Measurements from ENCODE around the gene PRR5L.

PRR5L gene

GRCh38 chr11:36305047-36305446 is 9.0 kb downstream of the PRR5L start:
- H3K79me2 ChIP-seq (ENCODE audit: control insufficient read depth, insufficient read depth, low read length, unreplicated experiment), result no peaks in the 10 kb centered on the region
- peaks cover 15% of the 10 kb centered on the region for H3K4me1 ChIP-seq (ENCODE audit: control insufficient read depth, insufficient read depth, low read length, unreplicated experiment)
- H3K36me3 ChIP-seq (ENCODE audit: insufficient read depth, low read length), result no peaks in the 10 kb centered on the region
- no peak overlapping the region for H3K27ac ChIP-seq (ENCODE audit: low read depth, low read length)
- H3K4me3 ChIP-seq (ENCODE audit: low read depth, low read length), result no peak overlapping the region
- no peak overlapping the region for H2AFZ ChIP-seq (ENCODE audit: low read length, unreplicated experiment)
- H3K27me3 ChIP-seq (ENCODE audit: insufficient read depth, low read length), result no peaks in the 10 kb centered on the region

- Histone ChIP-seq H3K27me3 (ENCODE audit: insufficient read depth, low read length) (no peaks in the 10 kb centered on the region), H3K36me3 (ENCODE audit: insufficient read depth, low read length) (no peaks in the 10 kb centered on the region), H3K4me3 (ENCODE audit: low read depth, low read length) (no peak overlapping the region), H3K4me1 (ENCODE audit: control insufficient read depth, insufficient read depth, low read length, unreplicated experiment) (peaks cover 34% of the 10 kb centered on the region), H2AFZ (ENCODE audit: low read length, unreplicated experiment) (no peak overlapping the region), H3K79me2 (ENCODE audit: control insufficient read depth, insufficient read depth, low read length, unreplicated experiment) (no peaks in the 10 kb centered on the region), H3K27ac (ENCODE audit: low read depth, low read length) (no peak overlapping the region)
These were observed 10.8 kb downstream of the PRR5L start for GRCh38 chr11:36306888-36307287.

GRCh38 chr11:36308577-36308976 is 12.5 kb downstream of the PRR5L start:
- H3K79me2 ChIP-seq (ENCODE audit: control insufficient read depth, insufficient read depth, low read length, unreplicated experiment), result no peaks in the 10 kb centered on the region
- H3K36me3 ChIP-seq (ENCODE audit: insufficient read depth, low read length), result no peaks in the 10 kb centered on the region

GRCh38 chr11:36309779-36310178 is 13.7 kb downstream of the PRR5L start:
- no peak overlapping the region for H3K4me3 ChIP-seq (ENCODE audit: low read depth, low read length)
- H3K4me1 ChIP-seq (ENCODE audit: control insufficient read depth, insufficient read depth, low read length, unreplicated experiment), result peaks cover 62% of the 10 kb centered on the region
- peak overlapping the region; percentile 48 for H3K27ac ChIP-seq (ENCODE audit: low read depth, low read length)
- H2AFZ ChIP-seq (ENCODE audit: low read length, unreplicated experiment), result no peak overlapping the region
- no peaks in the 10 kb centered on the region for H3K36me3 ChIP-seq (ENCODE audit: insufficient read depth, low read length)
- peaks cover 10% of the 10 kb centered on the region; the same call in 1 of the 2 replicates for H3K27me3 ChIP-seq (ENCODE audit: insufficient read depth, low read length)
- no peaks in the 10 kb centered on the region for H3K79me2 ChIP-seq (ENCODE audit: control insufficient read depth, insufficient read depth, low read length, unreplicated experiment)

More at GRCh38 chr11:36308577-36308976, 12.5 kb downstream of the PRR5L start:
- H3K27me3 ChIP-seq (ENCODE audit: insufficient read depth, low read length), result no peaks in the 10 kb centered on the region
- peaks cover 51% of the 10 kb centered on the region for H3K4me1 ChIP-seq (ENCODE audit: control insufficient read depth, insufficient read depth, low read length, unreplicated experiment)
- no peak overlapping the region for H3K27ac ChIP-seq (ENCODE audit: low read depth, low read length)
- no peak overlapping the region for H3K4me3 ChIP-seq (ENCODE audit: low read depth, low read length)
- H2AFZ ChIP-seq (ENCODE audit: low read length, unreplicated experiment), result no peak overlapping the region

- Histone ChIP-seq H3K27me3 (ENCODE audit: insufficient read depth, low read length) (peaks cover 31% of the 10 kb centered on the region), H2AFZ (ENCODE audit: low read length, unreplicated experiment) (no peak overlapping the region), H3K36me3 (ENCODE audit: insufficient read depth, low read length) (no peaks in the 10 kb centered on the region), H3K4me1 (ENCODE audit: control insufficient read depth, insufficient read depth, low read length, unreplicated experiment) (peaks cover 65% of the 10 kb centered on the region), H3K4me3 (ENCODE audit: low read depth, low read length) (peak overlapping the region; percentile 13; the same call in 1 of the 2 replicates), H3K79me2 (ENCODE audit: control insufficient read depth, insufficient read depth, low read length, unreplicated experiment) (no peaks in the 10 kb centered on the region), H3K27ac (ENCODE audit: low read depth, low read length) (peak overlapping the region; percentile 62)
These were observed 16.0 kb downstream of the PRR5L start for GRCh38 chr11:36311926-36312595.

GRCh38 chr11:36312611-36313472 is 16.8 kb downstream of the PRR5L start:
- Histone ChIP-seq H3K27me3 (ENCODE audit: insufficient read depth, low read length) (peaks cover 39% of the 10 kb centered on the region), H3K4me1 (ENCODE audit: control insufficient read depth, insufficient read depth, low read length, unreplicated experiment) (peaks cover 65% of the 10 kb centered on the region), H2AFZ (ENCODE audit: low read length, unreplicated experiment) (no peak overlapping the region), H3K27ac (ENCODE audit: low read depth, low read length) (peak overlapping the region; percentile 62), H3K36me3 (ENCODE audit: insufficient read depth, low read length) (no peaks in the 10 kb centered on the region), H3K4me3 (ENCODE audit: low read depth, low read length) (peak overlapping the region; percentile 13; the same call in 1 of the 2 replicates), H3K79me2 (ENCODE audit: control insufficient read depth, insufficient read depth, low read length, unreplicated experiment) (no peaks in the 10 kb centered on the region)

GRCh38 chr11:36313750-36314433 is 17.8 kb downstream of the PRR5L start:
- H2AFZ ChIP-seq (ENCODE audit: low read length, unreplicated experiment), result no peak overlapping the region
- H3K4me1 ChIP-seq (ENCODE audit: control insufficient read depth, insufficient read depth, low read length, unreplicated experiment), result peaks cover 59% of the 10 kb centered on the region
- no peak overlapping the region for H3K4me3 ChIP-seq (ENCODE audit: low read depth, low read length)
- H3K27me3 ChIP-seq (ENCODE audit: insufficient read depth, low read length), result peaks cover 42% of the 10 kb centered on the region
- H3K36me3 ChIP-seq (ENCODE audit: insufficient read depth, low read length), result no peaks in the 10 kb centered on the region
- no peak overlapping the region for H3K27ac ChIP-seq (ENCODE audit: low read depth, low read length)
- H3K79me2 ChIP-seq (ENCODE audit: control insufficient read depth, insufficient read depth, low read length, unreplicated experiment), result no peaks in the 10 kb centered on the region

GRCh38 chr11:36314434-36314767 is 18.3 kb downstream of the PRR5L start:
- Histone ChIP-seq H3K27ac (ENCODE audit: low read depth, low read length) (no peak overlapping the region), H2AFZ (ENCODE audit: low read length, unreplicated experiment) (no peak overlapping the region), H3K4me3 (ENCODE audit: low read depth, low read length) (no peak overlapping the region), H3K79me2 (ENCODE audit: control insufficient read depth, insufficient read depth, low read length, unreplicated experiment) (no peaks in the 10 kb centered on the region), H3K36me3 (ENCODE audit: insufficient read depth, low read length) (no peaks in the 10 kb centered on the region), H3K27me3 (ENCODE audit: insufficient read depth, low read length) (peaks cover 47% of the 10 kb centered on the region), H3K4me1 (ENCODE audit: control insufficient read depth, insufficient read depth, low read length, unreplicated experiment) (peaks cover 55% of the 10 kb centered on the region)

GRCh38 chr11:36316049-36316448 is 20.0 kb downstream of the PRR5L start:
- Histone ChIP-seq H3K36me3 (ENCODE audit: insufficient read depth, low read length) (no peaks in the 10 kb centered on the region), H3K27ac (ENCODE audit: low read depth, low read length) (no peak overlapping the region), H2AFZ (ENCODE audit: low read length, unreplicated experiment) (no peak overlapping the region), H3K4me1 (ENCODE audit: control insufficient read depth, insufficient read depth, low read length, unreplicated experiment) (peaks cover 39% of the 10 kb centered on the region), H3K79me2 (ENCODE audit: control insufficient read depth, insufficient read depth, low read length, unreplicated experiment) (no peaks in the 10 kb centered on the region), H3K27me3 (ENCODE audit: insufficient read depth, low read length) (peaks cover 47% of the 10 kb centered on the region), H3K4me3 (ENCODE audit: low read depth, low read length) (no peak overlapping the region)

- Histone ChIP-seq H3K4me3 (ENCODE audit: low read depth, low read length) (no peak overlapping the region), H3K36me3 (ENCODE audit: insufficient read depth, low read length) (no peaks in the 10 kb centered on the region), H3K27ac (ENCODE audit: low read depth, low read length) (no peak overlapping the region), H3K4me1 (ENCODE audit: control insufficient read depth, insufficient read depth, low read length, unreplicated experiment) (peaks cover 20% of the 10 kb centered on the region), H2AFZ (ENCODE audit: low read length, unreplicated experiment) (no peak overlapping the region), H3K79me2 (ENCODE audit: control insufficient read depth, insufficient read depth, low read length, unreplicated experiment) (no peaks in the 10 kb centered on the region), H3K27me3 (ENCODE audit: insufficient read depth, low read length) (peaks cover 47% of the 10 kb centered on the region)
These were observed 21.9 kb downstream of the PRR5L start for GRCh38 chr11:36317992-36318391.
